ENCODE results near the gene FKBP4. TPM values are rescaled to one million over a fixed set of nuclear protein-coding genes. Genes with fewer than 3 reads are reported as not detected.

The FKBP4 gene
- total RNA-seq, 2 donors from 2014 or later = 25.6 to 29.2 TPM

- Histone ChIP-seq H3K4me3 (no peak overlapping the region), H3K36me3 (no peaks in the 10 kb centered on the region), H3K27ac (no peak overlapping the region), H3K9me3 (no peaks in the 10 kb centered on the region), H3K4me1 (peaks cover 0 to 7% of the 10 kb centered on the region in 2 donors), H3K27me3 (no peaks in the 10 kb centered on the region)
- TF ChIP-seq, protein P1, sequence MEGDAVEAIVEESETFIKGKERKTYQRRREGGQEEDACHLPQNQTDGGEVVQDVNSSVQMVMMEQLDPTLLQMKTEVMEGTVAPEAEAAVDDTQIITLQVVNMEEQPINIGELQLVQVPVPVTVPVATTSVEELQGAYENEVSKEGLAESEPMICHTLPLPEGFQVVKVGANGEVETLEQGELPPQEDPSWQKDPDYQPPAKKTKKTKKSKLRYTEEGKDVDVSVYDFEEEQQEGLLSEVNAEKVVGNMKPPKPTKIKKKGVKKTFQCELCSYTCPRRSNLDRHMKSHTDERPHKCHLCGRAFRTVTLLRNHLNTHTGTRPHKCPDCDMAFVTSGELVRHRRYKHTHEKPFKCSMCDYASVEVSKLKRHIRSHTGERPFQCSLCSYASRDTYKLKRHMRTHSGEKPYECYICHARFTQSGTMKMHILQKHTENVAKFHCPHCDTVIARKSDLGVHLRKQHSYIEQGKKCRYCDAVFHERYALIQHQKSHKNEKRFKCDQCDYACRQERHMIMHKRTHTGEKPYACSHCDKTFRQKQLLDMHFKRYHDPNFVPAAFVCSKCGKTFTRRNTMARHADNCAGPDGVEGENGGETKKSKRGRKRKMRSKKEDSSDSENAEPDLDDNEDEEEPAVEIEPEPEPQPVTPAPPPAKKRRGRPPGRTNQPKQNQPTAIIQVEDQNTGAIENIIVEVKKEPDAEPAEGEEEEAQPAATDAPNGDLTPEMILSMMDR (IDR thresholded peaks at IDR 0.05) = peak; percentile 79 to 88
- peak; percentile 83 for DNase-seq (ENCODE audit: low spot score)
Measured at GRCh38 chr12:2853626-2854025, 58.9 kb downstream of the FKBP4 start.

Other genes starting within 250 kb of the FKBP4 start
- 10 to 100 TPM; 12.7 to 13.7 TPM for gene ITFG2, start 17.7 kb downstream of the FKBP4 start, total RNA-seq
- 1 to 10 TPM in 1 of 2 donors, under 1 TPM in 1; 0.59 to 3.0 TPM for gene NRIP2, start 40.1 kb downstream of the FKBP4 start, total RNA-seq
- gene TEX52, start 62.1 kb downstream of the FKBP4 start, total RNA-seq = not detected
- 1 to 10 TPM in 1 of 2 donors, under 1 TPM in 1; 0.16 to 4.1 TPM for gene FOXM1, start 82.2 kb downstream of the FKBP4 start, total RNA-seq
- 10 to 100 TPM in 1 of 2 donors, 1 to 10 TPM in 1; 6.2 to 11.5 TPM for gene RHNO1, start 82.3 kb downstream of the FKBP4 start, total RNA-seq
- 10 to 100 TPM in 1 of 2 donors, 1 to 10 TPM in 1; 9.7 to 17.0 TPM for gene TULP3, start 95.9 kb downstream of the FKBP4 start, total RNA-seq
- 10 to 100 TPM; 12.9 to 41.5 TPM for gene TEAD4, start 164.4 kb downstream of the FKBP4 start, total RNA-seq